WI38 (cell line): Measurements from ENCODE around the gene CYS1.

Experiments
- H3K4me3 ChIP-seq: 2 replicates; pipeline ENCODE4 v1.5.1; 2011; ENCODE audit warnings: low read depth, mild to moderate bottlenecking, control low read depth, low read length
- TF ChIP-seq, protein P1 (sequence below): IDR thresholded peaks from 2 replicates; pipeline ENCODE4 v1.5.1; 2012; ENCODE audit warnings: low read depth, mild to moderate bottlenecking, control low read depth, low read length

CYS1 gene

DNA sequence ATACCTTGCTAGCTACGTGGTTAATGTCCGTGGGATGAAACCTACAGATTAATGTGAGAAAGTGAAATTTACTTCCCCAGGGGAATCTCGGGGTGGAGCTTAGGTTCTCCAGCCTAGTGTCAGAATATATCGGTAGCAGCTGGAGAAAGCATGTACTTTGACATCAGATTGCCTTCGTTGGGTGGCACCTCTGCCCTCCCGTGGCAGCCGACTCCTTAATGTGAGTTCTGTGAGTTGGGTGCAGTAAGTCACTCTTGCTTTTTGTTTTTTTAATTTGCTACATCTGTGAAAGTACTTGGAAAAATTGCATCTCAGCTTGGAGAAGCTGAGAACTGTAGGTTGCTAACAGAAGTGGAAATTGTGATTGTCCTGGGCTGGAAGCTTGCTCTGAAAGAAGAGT is 33.3 kb downstream of the CYS1 start:
- no peak overlapping the region for H3K4me3 ChIP-seq
- TF ChIP-seq, protein P1, sequence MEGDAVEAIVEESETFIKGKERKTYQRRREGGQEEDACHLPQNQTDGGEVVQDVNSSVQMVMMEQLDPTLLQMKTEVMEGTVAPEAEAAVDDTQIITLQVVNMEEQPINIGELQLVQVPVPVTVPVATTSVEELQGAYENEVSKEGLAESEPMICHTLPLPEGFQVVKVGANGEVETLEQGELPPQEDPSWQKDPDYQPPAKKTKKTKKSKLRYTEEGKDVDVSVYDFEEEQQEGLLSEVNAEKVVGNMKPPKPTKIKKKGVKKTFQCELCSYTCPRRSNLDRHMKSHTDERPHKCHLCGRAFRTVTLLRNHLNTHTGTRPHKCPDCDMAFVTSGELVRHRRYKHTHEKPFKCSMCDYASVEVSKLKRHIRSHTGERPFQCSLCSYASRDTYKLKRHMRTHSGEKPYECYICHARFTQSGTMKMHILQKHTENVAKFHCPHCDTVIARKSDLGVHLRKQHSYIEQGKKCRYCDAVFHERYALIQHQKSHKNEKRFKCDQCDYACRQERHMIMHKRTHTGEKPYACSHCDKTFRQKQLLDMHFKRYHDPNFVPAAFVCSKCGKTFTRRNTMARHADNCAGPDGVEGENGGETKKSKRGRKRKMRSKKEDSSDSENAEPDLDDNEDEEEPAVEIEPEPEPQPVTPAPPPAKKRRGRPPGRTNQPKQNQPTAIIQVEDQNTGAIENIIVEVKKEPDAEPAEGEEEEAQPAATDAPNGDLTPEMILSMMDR, result no peak

DNA sequence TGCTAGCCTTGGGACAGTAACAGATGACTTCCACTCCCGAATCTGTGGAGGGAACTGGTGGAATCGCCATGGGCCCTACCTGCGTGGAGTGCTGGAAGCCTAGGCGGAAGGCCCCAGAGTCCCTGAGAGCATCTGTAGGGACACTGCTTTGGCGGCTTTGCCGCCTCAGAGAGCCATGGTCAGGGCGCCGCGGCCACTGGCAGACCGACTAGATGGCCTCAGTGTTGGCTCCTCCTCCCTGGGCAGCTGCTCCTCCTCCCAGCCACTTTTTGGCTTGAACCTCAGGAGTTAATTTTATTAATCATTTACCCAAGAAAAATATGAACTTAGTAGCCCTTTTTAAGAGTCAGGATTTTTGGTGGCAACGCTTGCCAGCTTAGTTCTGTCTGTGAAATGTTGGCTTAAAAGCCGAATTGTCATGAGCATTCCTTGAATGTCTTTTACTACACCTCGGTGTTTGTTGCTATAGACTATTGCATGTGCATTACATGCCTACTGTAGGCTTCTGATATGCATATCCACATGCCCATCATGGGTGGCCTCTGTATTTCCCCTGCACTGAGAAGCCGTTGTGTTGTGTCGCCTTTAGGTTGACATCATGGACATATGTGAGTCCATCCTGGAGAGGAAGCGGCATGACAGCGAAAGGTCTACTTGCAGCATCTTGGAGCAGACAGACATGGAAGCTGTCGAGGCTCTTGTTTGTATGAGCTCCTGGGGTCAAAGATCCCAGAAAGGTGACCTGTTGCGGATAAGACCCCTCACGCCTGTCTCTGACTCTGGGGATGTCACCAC is 34.5 kb downstream of the CYS1 start:
- TF ChIP-seq, protein P1, result no peak

DNA sequence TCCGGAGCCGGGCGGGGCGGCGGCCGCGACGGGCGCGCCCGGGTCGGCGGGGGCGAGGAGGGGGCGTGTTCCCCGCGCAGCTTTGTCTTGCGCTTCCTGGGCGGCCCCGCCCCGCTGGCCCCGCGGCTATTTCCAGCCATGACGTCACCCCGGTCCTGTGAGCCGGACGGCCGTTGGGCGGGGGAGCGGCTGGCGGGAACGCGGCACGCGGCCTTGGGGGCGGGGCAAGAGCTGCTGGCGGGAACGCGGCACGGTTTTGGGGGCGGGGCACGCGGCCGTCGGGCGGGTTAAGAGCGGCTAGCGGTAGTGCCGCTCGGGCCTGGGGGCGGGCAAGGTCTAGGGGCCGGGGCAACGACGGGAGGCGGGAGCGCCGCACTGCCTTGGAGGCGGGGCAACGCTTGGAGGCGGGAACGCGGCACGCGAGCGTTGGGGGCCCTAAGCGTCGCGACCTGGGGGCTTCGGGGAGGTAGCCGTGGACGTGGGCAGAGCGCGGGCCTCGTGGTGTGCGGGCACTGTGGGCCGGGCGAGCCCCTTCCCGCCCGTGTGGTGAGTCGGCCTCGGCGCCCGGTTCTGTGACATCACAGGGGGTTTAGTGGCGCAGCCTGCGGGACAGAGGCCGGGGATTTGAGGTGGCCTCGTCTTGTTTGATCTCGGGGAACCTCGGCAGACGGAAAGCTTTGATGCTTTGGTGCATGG is 36.2 kb downstream of the CYS1 start:
- peak overlapping the region; percentile 61 for H3K4me3 ChIP-seq
- TF ChIP-seq, protein P1, result no peak

More for the DNA sequence above, 34.5 kb downstream of the CYS1 start:
- H3K4me3 ChIP-seq, result no peak overlapping the region

DNA sequence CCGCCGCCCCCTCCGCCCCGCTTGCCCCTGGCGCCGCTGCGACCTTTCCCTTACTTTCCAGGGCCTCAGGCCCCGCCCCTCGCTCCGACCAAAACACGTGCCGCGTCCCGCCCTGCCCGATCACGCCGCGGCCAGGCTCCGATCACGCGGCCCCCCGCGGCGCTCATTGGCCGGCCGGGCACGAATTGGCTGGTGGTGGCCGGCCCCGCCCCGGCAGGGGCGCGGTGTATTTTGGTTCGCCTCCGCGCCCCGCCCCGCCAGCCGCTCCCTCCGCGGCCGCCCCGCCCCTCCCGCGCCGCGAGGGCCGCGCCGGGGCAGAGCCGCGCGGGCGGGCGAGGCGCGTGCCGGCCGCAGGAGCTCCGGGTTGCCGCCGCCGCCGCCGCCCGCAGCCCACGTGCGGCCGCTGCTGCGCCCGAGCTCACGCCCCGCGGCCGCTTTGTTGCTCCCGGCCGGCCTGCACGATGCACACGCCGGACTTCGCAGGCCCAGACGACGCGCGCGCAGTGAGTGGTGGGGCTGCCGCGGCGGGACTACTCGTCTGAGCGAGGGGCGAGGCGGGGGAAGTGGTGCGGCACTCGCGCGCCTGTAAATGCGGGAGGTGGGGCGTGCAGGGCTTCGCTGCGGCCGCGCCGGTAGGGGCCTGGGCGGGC is 36.8 kb downstream of the CYS1 start, which contains the start of gene KLF11:
KLF11 (plus strand) TSS at position 295 of the 650 bp plus-strand sequence; CDS start at position 462, 167 bp downstream.
- TF ChIP-seq, protein P1, result no peak
- peak within 1 kb of the TSS; percentile 61 for H3K4me3 ChIP-seq

DNA sequence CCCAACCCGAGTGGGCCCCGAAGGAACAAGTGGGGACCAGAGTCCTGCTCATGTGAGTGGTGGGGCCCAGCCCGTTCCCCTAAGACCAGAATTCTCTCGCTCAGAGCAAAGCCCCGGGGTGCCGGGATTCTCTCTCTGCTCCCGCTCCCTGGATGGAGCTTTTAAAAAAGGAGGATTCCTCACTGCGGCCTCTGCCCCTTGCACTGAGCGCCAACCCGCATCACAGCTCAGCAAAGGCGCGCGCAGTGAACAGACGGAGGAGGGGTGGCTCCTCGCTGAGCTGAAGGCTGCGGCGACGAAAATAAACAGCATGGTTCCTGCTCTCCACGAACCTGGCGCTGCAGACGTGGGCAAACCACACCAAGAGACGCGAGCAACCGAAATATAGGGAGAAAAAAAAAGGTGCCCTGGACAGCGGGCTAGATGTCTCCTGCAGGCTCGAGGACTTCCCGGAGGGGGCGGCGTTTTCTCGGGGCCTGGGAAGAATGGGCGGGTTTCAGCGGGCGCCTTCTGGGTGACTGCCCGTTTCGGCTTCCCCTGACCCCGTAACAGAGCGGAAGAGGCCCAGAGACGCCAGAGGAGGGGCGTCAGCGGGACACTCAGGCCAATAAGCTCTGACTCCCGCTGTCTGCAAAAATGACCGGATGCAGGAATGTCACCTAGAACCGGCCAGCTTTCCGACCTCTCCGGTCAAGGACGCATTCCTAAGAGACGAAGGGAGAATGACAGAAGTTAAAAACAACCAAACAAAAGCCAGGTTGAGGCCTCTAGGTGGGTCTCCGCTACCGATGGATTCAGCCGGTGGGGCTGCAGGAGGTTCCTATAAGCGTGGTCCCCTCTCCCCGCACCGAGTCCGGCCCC is 37.7 kb downstream of the CYS1 start:
- peak overlapping the region; percentile 56 for H3K4me3 ChIP-seq
- TF ChIP-seq, protein P1, result no peak

DNA sequence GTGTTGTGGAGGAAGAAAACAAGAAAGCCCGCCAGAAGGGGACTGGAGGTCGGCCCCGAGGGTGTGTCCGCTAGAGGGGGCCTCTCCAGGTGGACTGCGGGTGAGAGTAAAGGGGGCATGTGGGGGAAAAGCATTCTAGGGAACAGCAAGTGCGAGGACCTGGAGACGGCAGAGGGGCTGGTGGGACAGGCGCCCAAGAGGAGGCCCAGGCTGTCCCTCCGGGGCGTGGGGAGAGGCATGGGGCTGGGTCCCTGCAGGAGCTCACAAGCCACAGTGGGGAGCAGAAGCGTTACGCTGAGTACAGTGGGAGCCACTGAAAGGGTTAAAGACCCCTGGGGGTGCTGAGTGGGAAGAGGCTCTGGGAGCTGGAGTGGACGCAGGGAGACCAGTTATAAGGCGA is 38.5 kb downstream of the CYS1 start:
- no peak overlapping the region for H3K4me3 ChIP-seq
- TF ChIP-seq, protein P1, result no peak
